IPS-18a (cell line): ENCODE results near the gene PCCA.
"Not testable (repeated sequence)": the region's sequence is repeated elsewhere in the genome, so short reads cannot be mapped to it uniquely, and the experiment has no call there.

Experiments
- H3K27ac ChIP-seq: one replicate; pipeline ENCODE4 v1.5.1; 2013; ENCODE audit warnings: low read length
- H3K27me3 ChIP-seq: one replicate; pipeline ENCODE4 v1.6.1; 2013; ENCODE audit warnings: mild to moderate bottlenecking, low read length; ENCODE audit not compliant: control insufficient read depth, insufficient read depth
- H3K36me3 ChIP-seq: one replicate; pipeline ENCODE4 v1.6.1; 2013; ENCODE audit warnings: low read depth, low read length; ENCODE audit not compliant: control insufficient read depth
- H3K4me1 ChIP-seq: one replicate; pipeline ENCODE4 v1.6.1; 2013; ENCODE audit warnings: low read depth, low read length; ENCODE audit not compliant: control insufficient read depth
- H3K4me3 ChIP-seq: one replicate; pipeline ENCODE4 v1.5.1; 2013; ENCODE audit warnings: low read length
- H3K9ac ChIP-seq: one replicate; pipeline ENCODE4 v1.6.1; 2013; ENCODE audit warnings: mild to moderate bottlenecking, low read length, moderate library complexity
- H3K9me3 ChIP-seq: one replicate; pipeline ENCODE4 v1.6.1; 2013; ENCODE audit warnings: low read depth, low read length; ENCODE audit not compliant: control insufficient read depth

The PCCA gene

GRCh38 chr13:100269837-100270236, 180.9 kb downstream of the PCCA start:
- Histone ChIP-seq H3K27ac (no peak overlapping the region), H3K9me3 (no peaks in the 10 kb centered on the region), H3K27me3 (no peaks in the 10 kb centered on the region), H3K4me3 (no peak overlapping the region), H3K36me3 (peaks cover 3% of the 10 kb centered on the region), H3K9ac (no peak overlapping the region), H3K4me1 (no peaks in the 10 kb centered on the region)

- Histone ChIP-seq H3K4me3 (no peak overlapping the region), H3K4me1 (no peaks in the 10 kb centered on the region), H3K9ac (no peak overlapping the region), H3K27me3 (no peaks in the 10 kb centered on the region), H3K36me3 (peaks cover 3% of the 10 kb centered on the region), H3K27ac (no peak overlapping the region), H3K9me3 (no peaks in the 10 kb centered on the region)
Measured at GRCh38 chr13:100273138-100273537, 184.2 kb downstream of the PCCA start.

DNA sequence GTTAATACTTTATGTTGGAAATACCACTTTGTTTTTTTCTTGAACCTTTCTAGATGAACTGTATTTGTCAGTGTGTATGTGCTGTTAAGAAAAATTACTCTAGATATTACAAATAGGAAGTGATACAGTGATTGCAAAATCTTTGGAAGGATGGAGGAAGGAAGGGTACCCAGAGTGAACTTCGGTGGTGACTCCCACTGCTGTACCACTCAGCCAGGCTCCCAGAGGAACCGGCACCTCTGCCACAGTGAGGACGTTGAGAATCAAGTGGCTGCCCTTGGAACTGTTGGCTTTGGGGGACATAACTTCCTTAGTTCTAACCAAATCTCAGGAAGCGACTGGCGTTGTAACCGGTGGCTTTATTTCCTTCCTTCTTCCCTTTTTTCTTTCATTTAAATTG, 184.7 kb downstream of the PCCA start:
- Histone ChIP-seq H3K36me3 (peaks cover 3% of the 10 kb centered on the region), H3K9me3 (no peaks in the 10 kb centered on the region), H3K4me1 (no peaks in the 10 kb centered on the region), H3K27ac (no peak overlapping the region), H3K27me3 (no peaks in the 10 kb centered on the region), H3K4me3 (no peak overlapping the region), H3K9ac (no peak overlapping the region)

DNA sequence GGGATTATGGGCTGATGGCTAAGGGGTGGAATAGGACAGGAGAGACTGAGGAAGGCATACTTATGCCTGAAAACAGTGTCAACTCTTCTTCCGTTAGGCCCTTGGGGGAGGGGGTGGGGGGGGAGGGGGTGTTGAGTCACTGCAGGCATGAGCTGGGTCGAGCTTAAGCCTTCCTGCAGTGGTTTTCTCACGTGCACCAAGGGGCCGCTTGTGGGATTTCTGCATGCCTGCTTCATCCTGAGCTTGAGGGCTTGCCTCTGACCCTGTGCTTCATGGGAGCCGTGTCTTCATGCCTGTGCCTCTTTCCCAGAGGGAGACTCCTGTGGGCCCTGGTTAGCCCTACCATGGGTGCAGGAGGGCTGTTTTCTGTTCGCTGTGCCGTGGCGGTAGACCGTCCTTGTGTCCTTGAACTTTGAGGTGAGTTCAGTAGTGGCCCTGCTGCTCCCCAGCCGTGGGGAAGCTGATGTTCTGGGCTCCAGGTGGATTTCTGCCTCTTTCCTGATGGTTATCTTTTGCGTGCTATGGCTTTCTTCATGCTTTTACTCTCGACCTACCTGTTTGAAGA, 186.1 kb downstream of the PCCA start:
- H3K27me3 ChIP-seq: no peaks in the 10 kb centered on the region

DNA sequence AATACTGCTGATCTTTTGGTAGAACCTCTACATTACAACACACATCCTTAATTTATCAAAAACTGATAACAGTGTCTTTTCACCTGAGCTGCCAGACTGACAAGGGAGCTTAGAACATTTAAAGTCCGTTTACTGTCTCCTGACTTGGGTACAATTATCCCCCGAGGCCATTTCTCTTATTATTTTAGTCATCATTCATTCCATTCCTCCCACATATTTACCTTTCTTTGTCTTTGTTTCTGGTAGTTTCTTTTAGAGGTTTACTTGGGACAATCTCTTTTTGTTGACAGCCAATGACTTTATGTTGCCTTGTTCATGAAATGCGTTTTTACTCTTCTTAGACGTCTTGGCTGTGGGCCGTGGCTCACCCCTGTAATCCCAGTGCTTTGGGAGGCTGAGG, 186.9 kb downstream of the PCCA start:
- no peaks in the 10 kb centered on the region for H3K27me3 ChIP-seq
- H3K9ac ChIP-seq: no peak overlapping the region
- no peak overlapping the region for H3K4me3 ChIP-seq
- no peaks in the 10 kb centered on the region for H3K4me1 ChIP-seq
- no peaks in the 10 kb centered on the region for H3K9me3 ChIP-seq
- peaks cover 2% of the 10 kb centered on the region for H3K36me3 ChIP-seq
- no peak overlapping the region for H3K27ac ChIP-seq

More for the DNA sequence above, 186.1 kb downstream of the PCCA start:
- no peak overlapping the region for H3K27ac ChIP-seq
- no peaks in the 10 kb centered on the region for H3K4me1 ChIP-seq
- H3K9ac ChIP-seq: no peak overlapping the region
- H3K4me3 ChIP-seq: no peak overlapping the region
- H3K9me3 ChIP-seq: no peaks in the 10 kb centered on the region
- H3K36me3 ChIP-seq: no peaks in the 10 kb centered on the region

DNA sequence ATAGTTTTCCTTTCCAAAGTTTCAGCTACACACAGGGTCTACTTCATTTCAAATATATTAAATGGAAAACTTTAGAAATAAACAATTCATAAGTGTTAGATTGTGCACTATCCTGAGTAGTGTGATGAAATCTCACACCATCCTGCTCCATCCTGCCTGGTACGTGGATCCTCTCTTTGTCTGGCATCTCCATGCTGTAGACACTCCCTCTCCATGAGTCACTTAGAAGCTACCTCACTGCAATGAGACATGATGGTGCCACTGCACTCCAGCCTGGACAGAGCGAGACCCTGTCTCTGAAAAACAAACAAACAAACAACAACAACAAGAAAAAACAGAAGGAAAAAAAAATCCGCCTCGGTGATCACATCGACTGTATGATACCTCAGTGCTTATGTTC, 191.8 kb downstream of the PCCA start:
- Histone ChIP-seq H3K9me3 (no peaks in the 10 kb centered on the region), H3K4me3 (no peak overlapping the region), H3K9ac (no peak overlapping the region), H3K4me1 (no peaks in the 10 kb centered on the region), H3K36me3 (peaks cover 4% of the 10 kb centered on the region), H3K27me3 (no peaks in the 10 kb centered on the region), H3K27ac (no peak overlapping the region)

GRCh38 chr13:100282306-100282705, 193.4 kb downstream of the PCCA start:
- not testable (repeated sequence) for H3K9me3 ChIP-seq, H3K27me3 ChIP-seq, H3K4me1 ChIP-seq, H3K36me3 ChIP-seq, H3K9ac ChIP-seq, H3K4me3 ChIP-seq, H3K27ac ChIP-seq

DNA sequence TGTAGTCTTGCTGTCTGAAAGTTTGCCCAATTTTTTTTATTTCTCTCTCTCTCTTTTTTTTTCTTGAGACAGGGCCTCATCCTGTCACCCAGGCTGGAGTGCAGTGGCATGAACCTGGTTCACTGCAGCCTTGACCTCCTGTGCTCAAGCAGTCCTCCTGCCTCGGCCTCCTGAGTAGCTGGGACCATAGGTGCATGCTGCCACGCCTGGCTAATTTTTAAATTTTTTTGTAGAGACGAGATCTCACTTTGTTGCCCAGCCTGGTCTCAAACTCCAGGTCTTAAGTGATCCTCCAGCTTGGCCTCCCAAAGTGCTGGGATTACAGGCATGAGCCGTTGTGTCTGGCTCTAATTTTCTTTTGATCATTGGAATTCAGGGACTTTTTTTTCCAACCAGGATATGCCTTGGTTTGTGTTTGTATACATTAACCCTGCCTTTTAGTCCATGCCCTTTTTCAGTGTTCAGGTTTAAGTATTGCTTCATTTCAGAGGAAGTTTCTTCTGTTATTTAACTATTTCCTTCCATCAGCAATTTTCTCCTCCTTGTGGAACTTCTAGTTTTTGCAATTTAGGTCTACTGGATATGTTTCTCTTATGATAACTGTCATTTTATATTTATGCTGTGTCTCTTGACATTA, 201.4 kb downstream of the PCCA start:
- Histone ChIP-seq H3K27ac (no peak overlapping the region), H3K9ac (no peak overlapping the region)

GRCh38 chr13:100291624-100292023, 202.7 kb downstream of the PCCA start:
- no peaks in the 10 kb centered on the region for H3K4me1 ChIP-seq
- H3K27ac ChIP-seq: no peak overlapping the region
- no peak overlapping the region for H3K4me3 ChIP-seq
- H3K9me3 ChIP-seq: no peaks in the 10 kb centered on the region
- no peak overlapping the region for H3K9ac ChIP-seq
- H3K36me3 ChIP-seq: no peaks in the 10 kb centered on the region
- H3K27me3 ChIP-seq: no peaks in the 10 kb centered on the region

More for the DNA sequence above, 201.4 kb downstream of the PCCA start:
- no peaks in the 10 kb centered on the region for H3K9me3 ChIP-seq
- no peaks in the 10 kb centered on the region for H3K36me3 ChIP-seq
- no peaks in the 10 kb centered on the region for H3K27me3 ChIP-seq
- H3K4me1 ChIP-seq: no peaks in the 10 kb centered on the region
- no peak overlapping the region for H3K4me3 ChIP-seq

DNA sequence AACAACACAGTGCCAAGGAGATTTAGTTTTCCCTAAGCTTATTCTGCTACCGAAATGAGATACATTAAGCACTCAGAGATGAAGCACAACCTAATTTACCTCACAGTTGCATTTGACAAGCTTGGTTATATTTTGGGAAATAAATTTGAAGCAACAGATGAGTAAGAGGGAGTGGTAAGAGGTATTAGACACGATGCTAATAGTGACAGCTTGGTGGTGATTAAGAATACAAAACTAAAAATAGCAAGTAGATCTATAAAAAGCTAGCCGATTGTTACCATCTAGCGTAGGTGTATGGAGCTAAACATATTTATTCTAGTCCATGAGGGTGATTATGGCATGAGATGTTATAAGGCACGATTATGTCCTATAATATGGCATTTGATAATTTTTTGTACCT, 208.5 kb downstream of the PCCA start:
- Histone ChIP-seq H3K27me3 (no peaks in the 10 kb centered on the region), H3K9ac (no peak overlapping the region), H3K36me3 (no peaks in the 10 kb centered on the region), H3K9me3 (no peaks in the 10 kb centered on the region), H3K27ac (no peak overlapping the region), H3K4me3 (no peak overlapping the region), H3K4me1 (peaks cover 10% of the 10 kb centered on the region)

- H3K27me3 ChIP-seq: no peaks in the 10 kb centered on the region
- no peak overlapping the region for H3K27ac ChIP-seq
- H3K36me3 ChIP-seq: no peaks in the 10 kb centered on the region
- peaks cover 10% of the 10 kb centered on the region for H3K4me1 ChIP-seq
- no peaks in the 10 kb centered on the region for H3K9me3 ChIP-seq
- no peak overlapping the region for H3K9ac ChIP-seq
- H3K4me3 ChIP-seq: no peak overlapping the region
Measured at GRCh38 chr13:100298116-100298681, 209.3 kb downstream of the PCCA start.

DNA sequence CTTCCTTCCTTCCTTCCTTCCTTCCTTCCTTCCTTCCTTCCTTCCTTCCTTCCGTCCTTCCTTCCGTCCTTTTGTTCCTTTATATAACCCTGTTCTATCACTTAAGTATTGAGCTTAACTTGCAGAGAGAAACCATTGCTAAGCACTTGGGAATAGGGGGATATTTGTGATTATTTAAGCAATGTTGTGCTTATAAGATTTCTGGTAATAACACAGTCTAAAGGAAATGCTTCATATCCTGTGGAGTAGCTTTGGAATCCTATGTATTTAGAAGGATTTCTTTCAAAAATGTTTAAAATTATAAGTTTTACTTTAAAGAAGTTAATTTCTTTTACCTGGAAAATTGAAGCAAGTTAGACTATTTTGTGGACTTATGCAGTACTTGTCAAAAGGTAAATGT, 209.8 kb downstream of the PCCA start:
- Histone ChIP-seq H3K27me3 (no peaks in the 10 kb centered on the region), H3K9ac (no peak overlapping the region), H3K36me3 (no peaks in the 10 kb centered on the region), H3K4me1 (peaks cover 10% of the 10 kb centered on the region), H3K9me3 (no peaks in the 10 kb centered on the region), H3K4me3 (no peak overlapping the region), H3K27ac (no peak overlapping the region)
